HEK293 (cell line): ENCODE data around the gene UBA1.

ENCODE experiments used
- KLF9 ChIP-seq: fragments of 450-650 bp; formaldehyde crosslinking; IDR thresholded peaks from 2 replicates; pipeline ENCODE4 v1.5.1; 2016; ENCODE audit warnings: missing biosample characterization, missing genetic modification characterization, low read depth
- YY1 ChIP-seq: fragments of 450-650 bp; formaldehyde crosslinking; IDR thresholded peaks from 2 replicates; pipeline ENCODE4 v1.5.1; 2018; ENCODE audit warnings: missing biosample characterization, missing genetic modification characterization
- ZNF157 ChIP-seq: fragments of 450-650 bp; formaldehyde crosslinking; IDR thresholded peaks from 2 replicates; pipeline ENCODE4 v1.5.1; 2016; ENCODE audit warnings: missing biosample characterization, missing genetic modification characterization
- ZNF501 ChIP-seq: fragments of 450-650 bp; formaldehyde crosslinking; IDR thresholded peaks from 2 replicates; pipeline ENCODE4 v1.5.1; 2016; ENCODE audit warnings: missing biosample characterization, missing genetic modification characterization
- TF ChIP-seq, protein P1 (sequence below): fragments of 450-650 bp; formaldehyde crosslinking; IDR thresholded peaks from 2 replicates; pipeline ENCODE4 v1.5.1; 2016; ENCODE audit warnings: missing biosample characterization, missing genetic modification characterization
- TF ChIP-seq, protein P2 (sequence below): fragments of 450-650 bp; formaldehyde crosslinking; IDR thresholded peaks from 2 replicates; pipeline ENCODE4 v1.5.1; 2016; ENCODE audit warnings: missing biosample characterization, missing genetic modification characterization
- TF ChIP-seq, protein P3 (sequence below): fragments of 450-650 bp; formaldehyde crosslinking; IDR thresholded peaks from 2 replicates; pipeline ENCODE4 v1.5.1; 2016; ENCODE audit warnings: missing biosample characterization, missing genetic modification characterization

DNA sequence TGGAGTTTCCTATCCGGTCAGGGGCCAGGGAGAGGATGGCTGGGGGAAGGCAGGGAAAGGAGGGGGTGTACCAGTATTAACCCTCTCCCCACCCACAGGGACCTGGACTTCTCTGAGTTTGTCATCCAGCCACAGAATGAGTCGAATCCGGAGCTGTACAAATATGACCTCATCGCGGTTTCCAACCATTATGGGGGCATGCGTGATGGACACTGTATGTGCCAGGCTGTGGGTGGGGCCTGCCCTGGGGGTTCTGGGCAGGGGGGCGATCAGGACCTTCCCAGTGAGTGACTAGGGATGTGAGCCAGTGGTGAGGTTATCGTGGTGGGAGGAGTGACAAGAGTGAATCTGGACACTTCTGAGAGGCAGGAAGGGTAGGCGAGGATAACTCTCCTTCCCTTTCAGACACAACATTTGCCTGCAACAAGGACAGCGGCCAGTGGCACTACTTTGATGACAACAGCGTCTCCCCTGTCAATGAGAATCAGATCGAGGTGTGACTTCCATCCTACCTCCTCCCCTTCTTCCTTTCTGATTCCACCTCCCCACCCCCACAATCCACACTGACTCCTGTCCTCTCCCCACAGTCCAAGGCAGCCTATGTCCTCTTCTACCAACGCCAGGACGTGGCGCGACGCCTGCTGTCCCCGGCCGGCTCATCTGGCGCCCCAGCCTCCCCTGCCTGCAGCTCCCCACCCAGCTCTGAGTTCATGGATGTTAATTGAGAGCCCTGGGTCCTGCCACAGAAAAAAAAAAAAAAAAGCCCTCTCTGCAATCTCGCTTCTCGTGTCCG lies 53.8 kb downstream of the UBA1 start:
- TF ChIP-seq, protein P1, sequence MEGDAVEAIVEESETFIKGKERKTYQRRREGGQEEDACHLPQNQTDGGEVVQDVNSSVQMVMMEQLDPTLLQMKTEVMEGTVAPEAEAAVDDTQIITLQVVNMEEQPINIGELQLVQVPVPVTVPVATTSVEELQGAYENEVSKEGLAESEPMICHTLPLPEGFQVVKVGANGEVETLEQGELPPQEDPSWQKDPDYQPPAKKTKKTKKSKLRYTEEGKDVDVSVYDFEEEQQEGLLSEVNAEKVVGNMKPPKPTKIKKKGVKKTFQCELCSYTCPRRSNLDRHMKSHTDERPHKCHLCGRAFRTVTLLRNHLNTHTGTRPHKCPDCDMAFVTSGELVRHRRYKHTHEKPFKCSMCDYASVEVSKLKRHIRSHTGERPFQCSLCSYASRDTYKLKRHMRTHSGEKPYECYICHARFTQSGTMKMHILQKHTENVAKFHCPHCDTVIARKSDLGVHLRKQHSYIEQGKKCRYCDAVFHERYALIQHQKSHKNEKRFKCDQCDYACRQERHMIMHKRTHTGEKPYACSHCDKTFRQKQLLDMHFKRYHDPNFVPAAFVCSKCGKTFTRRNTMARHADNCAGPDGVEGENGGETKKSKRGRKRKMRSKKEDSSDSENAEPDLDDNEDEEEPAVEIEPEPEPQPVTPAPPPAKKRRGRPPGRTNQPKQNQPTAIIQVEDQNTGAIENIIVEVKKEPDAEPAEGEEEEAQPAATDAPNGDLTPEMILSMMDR (tag by site-specific recombination): no peak
- TF ChIP-seq KLF9 (tag by site-specific recombination): no peak
- TF ChIP-seq, protein P2, sequence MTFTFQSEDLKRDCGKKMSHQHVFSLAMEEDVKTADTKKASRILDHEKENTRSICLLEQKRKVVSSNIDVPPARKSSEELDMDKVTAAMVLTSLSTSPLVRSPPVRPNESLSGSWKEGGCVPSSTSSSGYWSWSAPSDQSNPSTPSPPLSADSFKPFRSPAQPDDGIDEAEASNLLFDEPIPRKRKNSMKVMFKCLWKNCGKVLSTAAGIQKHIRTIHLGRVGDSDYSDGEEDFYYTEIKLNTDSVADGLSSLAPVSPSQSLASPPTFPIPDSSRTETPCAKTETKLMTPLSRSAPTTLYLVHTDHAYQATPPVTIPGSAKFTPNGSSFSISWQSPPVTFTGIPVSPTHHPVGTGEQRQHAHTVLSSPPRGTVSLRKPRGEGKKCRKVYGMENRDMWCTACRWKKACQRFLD (tag by site-specific recombination): no peak
- no peak for TF ChIP-seq ZNF501 (tag by site-specific recombination)
- TF ChIP-seq, protein P3, sequence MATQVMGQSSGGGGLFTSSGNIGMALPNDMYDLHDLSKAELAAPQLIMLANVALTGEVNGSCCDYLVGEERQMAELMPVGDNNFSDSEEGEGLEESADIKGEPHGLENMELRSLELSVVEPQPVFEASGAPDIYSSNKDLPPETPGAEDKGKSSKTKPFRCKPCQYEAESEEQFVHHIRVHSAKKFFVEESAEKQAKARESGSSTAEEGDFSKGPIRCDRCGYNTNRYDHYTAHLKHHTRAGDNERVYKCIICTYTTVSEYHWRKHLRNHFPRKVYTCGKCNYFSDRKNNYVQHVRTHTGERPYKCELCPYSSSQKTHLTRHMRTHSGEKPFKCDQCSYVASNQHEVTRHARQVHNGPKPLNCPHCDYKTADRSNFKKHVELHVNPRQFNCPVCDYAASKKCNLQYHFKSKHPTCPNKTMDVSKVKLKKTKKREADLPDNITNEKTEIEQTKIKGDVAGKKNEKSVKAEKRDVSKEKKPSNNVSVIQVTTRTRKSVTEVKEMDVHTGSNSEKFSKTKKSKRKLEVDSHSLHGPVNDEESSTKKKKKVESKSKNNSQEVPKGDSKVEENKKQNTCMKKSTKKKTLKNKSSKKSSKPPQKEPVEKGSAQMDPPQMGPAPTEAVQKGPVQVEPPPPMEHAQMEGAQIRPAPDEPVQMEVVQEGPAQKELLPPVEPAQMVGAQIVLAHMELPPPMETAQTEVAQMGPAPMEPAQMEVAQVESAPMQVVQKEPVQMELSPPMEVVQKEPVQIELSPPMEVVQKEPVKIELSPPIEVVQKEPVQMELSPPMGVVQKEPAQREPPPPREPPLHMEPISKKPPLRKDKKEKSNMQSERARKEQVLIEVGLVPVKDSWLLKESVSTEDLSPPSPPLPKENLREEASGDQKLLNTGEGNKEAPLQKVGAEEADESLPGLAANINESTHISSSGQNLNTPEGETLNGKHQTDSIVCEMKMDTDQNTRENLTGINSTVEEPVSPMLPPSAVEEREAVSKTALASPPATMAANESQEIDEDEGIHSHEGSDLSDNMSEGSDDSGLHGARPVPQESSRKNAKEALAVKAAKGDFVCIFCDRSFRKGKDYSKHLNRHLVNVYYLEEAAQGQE: no peak
- TF ChIP-seq YY1: no peak
- no peak for TF ChIP-seq ZNF157 (tag by site-specific recombination)
